Measurements from ENCODE around the gene TVP23C. TPM values are rescaled to one million over a fixed set of nuclear protein-coding genes. Genes with fewer than 3 reads are reported as not detected.
"Not testable (repeated sequence)": the region's sequence is repeated elsewhere in the genome, so short reads cannot be mapped to it uniquely, and the experiment has no call there.

The TVP23C gene
- total RNA-seq, 1 experiment from 2014 or later, result 14.1 TPM

DNA sequence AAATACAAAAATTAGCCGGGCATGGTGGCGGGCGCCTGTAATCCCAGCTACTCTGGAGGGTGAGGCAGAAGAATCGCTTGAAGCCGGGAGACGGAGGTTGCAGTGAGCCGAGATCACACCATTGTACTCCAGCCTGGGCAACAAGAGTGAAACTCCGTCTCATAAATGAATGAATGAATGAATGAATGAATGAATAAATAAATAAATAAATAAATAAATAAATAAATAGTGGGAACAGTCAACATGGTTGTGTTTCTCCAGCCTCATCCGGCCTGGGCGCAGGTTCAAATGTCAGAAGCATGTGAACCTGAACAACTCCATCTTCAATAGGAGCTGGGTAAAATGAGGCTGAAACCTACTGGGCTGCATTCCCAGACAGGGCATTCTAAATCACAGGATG, 1.8 kb downstream of the TVP23C start:
- H3K9me3 ChIP-seq (ENCODE audit: control insufficient read depth in 1 of 2, insufficient read depth in 1 of 2, low read depth in 1 of 2, low read length in 2 of 2); H3K4me3 ChIP-seq (replicated peaks in 1 of 2; ENCODE audit: low read depth in 1 of 2, low read length in 2 of 2); H3K9me2 ChIP-seq (ENCODE audit: insufficient read depth); H3K4me2 ChIP-seq (ENCODE audit: low read length); CTCF ChIA-PET; DNase-seq (ENCODE audit: low read depth, low spot score); H4K20me1 ChIP-seq (ENCODE audit: insufficient read depth); ATAC-seq; H3K36me3 ChIP-seq (ENCODE audit: control insufficient read depth in 1 of 2, insufficient read depth in 2 of 2, low read length in 2 of 2); intact Hi-C loops (cut with micrococcal nuclease); RAD21 ChIA-PET (ENCODE audit: low non-redundant PET in 1 of 2, low total read pairs in 2 of 2, uncharacterized antibody in 2 of 2, unreplicated experiment in 2 of 2); H2AFZ ChIP-seq (ENCODE audit: low read depth, low read length, poor library complexity, severe bottlenecking); H3K27me3 ChIP-seq (ENCODE audit: insufficient read depth, low read length); H3K27ac ChIP-seq (ENCODE audit: low read depth, low read length); BruUV-seq (replicated peaks); H3K4me1 ChIP-seq (ENCODE audit: control insufficient read depth in 1 of 2, insufficient read depth in 2 of 2, low read length in 2 of 2); POLR2A ChIA-PET; H3K79me2 ChIP-seq (ENCODE audit: insufficient read depth, low read length); H3K9ac ChIP-seq (ENCODE audit: low read length): not testable (repeated sequence)

DNA sequence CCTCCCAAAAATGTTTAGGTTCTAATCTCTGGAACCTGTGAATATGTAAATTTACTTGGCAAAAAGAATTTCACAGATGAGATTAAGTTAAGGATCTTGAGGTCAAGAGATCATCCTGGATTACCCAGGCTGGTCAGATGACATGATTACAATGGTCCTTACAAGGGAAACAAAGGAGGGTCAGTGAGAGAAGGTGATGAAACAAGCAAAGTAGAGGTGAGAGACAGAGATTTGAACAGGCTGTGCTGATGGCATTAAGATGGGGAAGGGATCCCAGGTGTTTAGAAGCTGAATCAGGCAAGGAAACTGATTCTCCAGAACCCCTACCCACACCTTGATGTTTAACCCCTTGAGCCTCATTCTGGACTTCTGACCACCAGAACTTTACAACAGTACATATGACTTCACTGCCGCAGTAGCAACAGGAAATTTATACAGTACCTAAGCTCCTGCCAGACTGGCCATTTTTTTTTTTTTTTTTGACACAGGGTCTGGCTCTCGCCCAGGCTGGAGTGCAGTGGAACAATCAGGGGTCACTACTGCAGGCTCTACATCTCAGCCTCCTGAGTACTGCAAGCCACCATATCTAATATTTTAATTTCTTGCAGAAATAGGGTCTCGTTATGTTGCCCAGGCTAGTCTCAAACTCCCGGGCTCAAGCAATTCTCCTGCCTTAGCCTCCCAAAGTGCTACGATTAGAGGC, 4.7 kb downstream of the TVP23C start:
- H3K9me2 ChIP-seq (ENCODE audit: insufficient read depth); H3K4me3 ChIP-seq (replicated peaks in 1 of 2; ENCODE audit: low read depth in 1 of 2, low read length in 2 of 2); DNase-seq (ENCODE audit: low read depth, low spot score); H3K79me2 ChIP-seq (ENCODE audit: insufficient read depth, low read length); BruUV-seq (replicated peaks); H3K36me3 ChIP-seq (ENCODE audit: control insufficient read depth in 1 of 2, insufficient read depth in 2 of 2, low read length in 2 of 2); H3K27ac ChIP-seq (ENCODE audit: low read depth, low read length); H3K9ac ChIP-seq (ENCODE audit: low read length); RAD21 ChIA-PET (ENCODE audit: low non-redundant PET in 1 of 2, low total read pairs in 2 of 2, uncharacterized antibody in 2 of 2, unreplicated experiment in 2 of 2); POLR2A ChIA-PET; H3K4me1 ChIP-seq (ENCODE audit: control insufficient read depth in 1 of 2, insufficient read depth in 2 of 2, low read length in 2 of 2); H3K4me2 ChIP-seq (ENCODE audit: low read length); H3K27me3 ChIP-seq (ENCODE audit: insufficient read depth, low read length); intact Hi-C loops (cut with micrococcal nuclease); H3K9me3 ChIP-seq (ENCODE audit: control insufficient read depth in 1 of 2, insufficient read depth in 1 of 2, low read depth in 1 of 2, low read length in 2 of 2); CTCF ChIA-PET; H2AFZ ChIP-seq (ENCODE audit: low read depth, low read length, poor library complexity, severe bottlenecking); ATAC-seq; H4K20me1 ChIP-seq (ENCODE audit: insufficient read depth): not testable (repeated sequence)

DNA sequence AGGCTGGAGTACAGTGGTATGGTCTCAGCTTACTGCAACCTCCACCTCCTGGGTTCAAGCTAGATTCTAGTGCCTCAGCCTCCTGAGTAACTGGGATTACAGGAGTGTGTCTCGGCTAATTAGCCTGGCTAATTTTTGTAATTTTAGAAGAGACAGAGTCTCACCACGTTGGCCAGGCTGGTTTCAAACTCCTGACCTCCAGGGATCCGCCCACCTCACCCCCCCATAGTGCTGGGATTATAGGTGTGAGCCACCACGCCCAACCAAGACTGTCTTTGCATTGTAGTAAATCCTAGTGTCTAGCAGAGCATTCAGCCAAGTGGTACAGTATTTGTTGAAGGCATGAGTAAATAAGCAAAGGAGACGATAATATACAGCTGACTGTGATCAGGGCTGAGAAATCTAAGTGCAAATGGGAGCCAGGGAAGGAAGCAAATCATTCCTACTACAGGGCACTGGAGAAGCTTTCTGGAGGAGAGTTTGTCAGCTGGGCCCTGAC, 5.9 kb downstream of the TVP23C start:
- H4K20me1 ChIP-seq (ENCODE audit: insufficient read depth); BruUV-seq (replicated peaks); H2AFZ ChIP-seq (ENCODE audit: low read depth, low read length, poor library complexity, severe bottlenecking); intact Hi-C loops (cut with micrococcal nuclease); CTCF ChIA-PET; H3K9ac ChIP-seq (ENCODE audit: low read length); H3K27ac ChIP-seq (ENCODE audit: low read depth, low read length); H3K4me3 ChIP-seq (replicated peaks in 1 of 2; ENCODE audit: low read depth in 1 of 2, low read length in 2 of 2); DNase-seq (ENCODE audit: low read depth, low spot score); POLR2A ChIA-PET; H3K4me2 ChIP-seq (ENCODE audit: low read length); RAD21 ChIA-PET (ENCODE audit: low non-redundant PET in 1 of 2, low total read pairs in 2 of 2, uncharacterized antibody in 2 of 2, unreplicated experiment in 2 of 2); H3K9me3 ChIP-seq (ENCODE audit: control insufficient read depth in 1 of 2, insufficient read depth in 1 of 2, low read depth in 1 of 2, low read length in 2 of 2); H3K36me3 ChIP-seq (ENCODE audit: control insufficient read depth in 1 of 2, insufficient read depth in 2 of 2, low read length in 2 of 2); H3K27me3 ChIP-seq (ENCODE audit: insufficient read depth, low read length); H3K79me2 ChIP-seq (ENCODE audit: insufficient read depth, low read length); ATAC-seq; H3K9me2 ChIP-seq (ENCODE audit: insufficient read depth); H3K4me1 ChIP-seq (ENCODE audit: control insufficient read depth in 1 of 2, insufficient read depth in 2 of 2, low read length in 2 of 2): not testable (repeated sequence)

DNA sequence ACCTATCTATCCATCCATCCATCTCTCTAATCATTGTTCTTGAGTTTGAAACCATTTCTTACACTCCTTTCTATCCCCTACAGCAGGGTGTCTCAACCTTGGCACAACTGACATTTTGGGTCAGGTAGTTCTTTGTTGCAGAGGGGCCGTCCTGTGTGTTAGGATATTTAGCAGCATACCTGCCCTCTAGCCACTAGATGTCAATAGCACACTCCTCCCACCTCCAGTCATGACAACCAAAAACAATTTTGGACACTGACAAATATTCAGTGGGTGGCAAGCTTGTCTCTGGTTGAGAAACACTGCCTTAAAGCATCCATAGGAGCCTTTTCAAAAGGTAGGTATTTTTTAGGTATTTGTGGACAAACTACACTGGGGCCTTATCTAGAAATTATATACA, 10.4 kb downstream of the TVP23C start:
- RAD21 ChIA-PET (ENCODE audit: low non-redundant PET in 1 of 2, low total read pairs in 2 of 2, uncharacterized antibody in 2 of 2, unreplicated experiment in 2 of 2); CTCF ChIA-PET; H3K9ac ChIP-seq (ENCODE audit: low read length); H3K9me2 ChIP-seq (ENCODE audit: insufficient read depth); H3K4me3 ChIP-seq (replicated peaks in 1 of 2; ENCODE audit: low read depth in 1 of 2, low read length in 2 of 2); H3K36me3 ChIP-seq (ENCODE audit: control insufficient read depth in 1 of 2, insufficient read depth in 2 of 2, low read length in 2 of 2); POLR2A ChIA-PET; H3K9me3 ChIP-seq (ENCODE audit: control insufficient read depth in 1 of 2, insufficient read depth in 1 of 2, low read depth in 1 of 2, low read length in 2 of 2); H3K4me1 ChIP-seq (ENCODE audit: control insufficient read depth in 1 of 2, insufficient read depth in 2 of 2, low read length in 2 of 2); DNase-seq (ENCODE audit: low read depth, low spot score); H4K20me1 ChIP-seq (ENCODE audit: insufficient read depth); H2AFZ ChIP-seq (ENCODE audit: low read depth, low read length, poor library complexity, severe bottlenecking); H3K4me2 ChIP-seq (ENCODE audit: low read length); H3K27ac ChIP-seq (ENCODE audit: low read depth, low read length); intact Hi-C loops (cut with micrococcal nuclease); H3K27me3 ChIP-seq (ENCODE audit: insufficient read depth, low read length); H3K79me2 ChIP-seq (ENCODE audit: insufficient read depth, low read length): not testable (repeated sequence)
- peak; percentile 89 for ATAC-seq
- BruUV-seq (replicated peaks), result TSS peak; percentile 7

All from HCT116 (cell line).